Neural progenitor cell (in vitro differentiated cells): Measurements from ENCODE around the gene SLC7A6OS.

Source experiments
- CTCF ChIP-seq: fragments of 200-600 bp; sonication (generic); IDR thresholded peaks from 2 replicates; pipeline ENCODE4 v1.5.1; 2017; ENCODE audit warnings: antibody characterized with exemption, mild to moderate bottlenecking
- EZH2 ChIP-seq: fragments of 200-600 bp; sonication (generic); IDR thresholded peaks from 2 replicates; pipeline ENCODE4 v1.6.1; 2017; ENCODE audit warnings: antibody characterized with exemption, mild to moderate bottlenecking, moderate library complexity

- TF ChIP-seq CTCF (no peak), EZH2 (no peak)
These were observed 40.7 kb upstream of the SLC7A6OS start for GRCh38 chr16:68351463-68351862.
